ENCODE results near the gene SEZ6.

- TF ChIP-seq CTCF (IDR thresholded peaks at IDR 0.05), result no peak
- TF ChIP-seq POLR2A (IDR thresholded peaks at IDR 0.05), result no peak
- no peak for TF ChIP-seq POLR2AphosphoS5 (IDR thresholded peaks at IDR 0.05)
- no peak for TF ChIP-seq EP300 (IDR thresholded peaks at IDR 0.05)
Observed at GRCh38 chr17:28973425-28973824, 32.4 kb downstream of the SEZ6 start.

All from stomach (tissue), 4 donors.